HEK293 (cell line): ENCODE results near the gene APOO.

Experiments used
- GLIS2 ChIP-seq: fragments of 450-650 bp; formaldehyde crosslinking; IDR thresholded peaks from 2 replicates; pipeline ENCODE4 v1.5.1; 2016; ENCODE audit warnings: missing biosample characterization, missing genetic modification characterization
- IKZF3 ChIP-seq: fragments of 450-650 bp; IDR thresholded peaks from 2 replicates; pipeline ENCODE4 v1.5.0; 2018; ENCODE audit warnings: missing biosample characterization, mild to moderate bottlenecking, missing genetic modification characterization, moderate library complexity
- MZF1 ChIP-seq: fragments of 450-650 bp; formaldehyde crosslinking; IDR thresholded peaks from 2 replicates; pipeline ENCODE4 v1.5.1; 2017; ENCODE audit warnings: missing biosample characterization, missing genetic modification characterization, borderline replicate concordance
- OSR2 ChIP-seq: fragments of 450-650 bp; formaldehyde crosslinking; IDR thresholded peaks from 2 replicates; pipeline ENCODE4 v1.5.1; 2016; ENCODE audit warnings: missing biosample characterization, missing genetic modification characterization
- ZBTB17 ChIP-seq: fragments of 450-650 bp; formaldehyde crosslinking; IDR thresholded peaks from 2 replicates; pipeline ENCODE4 v1.5.1; 2016; ENCODE audit warnings: missing biosample characterization, missing genetic modification characterization
- ZNF132 ChIP-seq: fragments of 450-650 bp; formaldehyde crosslinking; IDR thresholded peaks from 2 replicates; pipeline ENCODE4 v1.5.1; 2017; ENCODE audit warnings: missing biosample characterization, missing genetic modification characterization, borderline replicate concordance
- ZNF184 ChIP-seq: fragments of 450-650 bp; IDR thresholded peaks from 2 replicates; pipeline ENCODE4 v1.5.1; 2018; ENCODE audit warnings: missing biosample characterization, mild to moderate bottlenecking, missing genetic modification characterization
- ZNF23 ChIP-seq: fragments of 450-650 bp; formaldehyde crosslinking; IDR thresholded peaks from 2 replicates; pipeline ENCODE4 v1.5.1; 2016; ENCODE audit warnings: missing biosample characterization, missing genetic modification characterization, borderline replicate concordance
- ZNF394 ChIP-seq: fragments of 450-650 bp; formaldehyde crosslinking; IDR thresholded peaks from 2 replicates; pipeline ENCODE4 v1.5.1; 2016; ENCODE audit warnings: missing biosample characterization, missing genetic modification characterization, mild to moderate bottlenecking, moderate library complexity, borderline replicate concordance
- ZNF561 ChIP-seq: fragments of 450-650 bp; IDR thresholded peaks from 2 replicates; pipeline ENCODE4 v1.5.1; 2018; ENCODE audit warnings: missing biosample characterization, missing genetic modification characterization, borderline replicate concordance
- ZNF596 ChIP-seq: fragments of 450-650 bp; IDR thresholded peaks from 2 replicates; pipeline ENCODE4 v1.5.0; 2018; ENCODE audit warnings: missing biosample characterization, mild to moderate bottlenecking, missing genetic modification characterization, moderate library complexity
- ZNF629 ChIP-seq: fragments of 450-650 bp; formaldehyde crosslinking; IDR thresholded peaks from 2 replicates; pipeline ENCODE4 v1.5.1; 2017; ENCODE audit warnings: missing biosample characterization, missing genetic modification characterization
- ZNF747 ChIP-seq: fragments of 450-650 bp; formaldehyde crosslinking; IDR thresholded peaks from 2 replicates; pipeline ENCODE4 v1.5.1; 2016; ENCODE audit warnings: missing biosample characterization, missing genetic modification characterization
- ZSCAN30 ChIP-seq: fragments of 450-650 bp; IDR thresholded peaks from 2 replicates; pipeline ENCODE4 v1.5.1; 2018; ENCODE audit warnings: missing biosample characterization, mild to moderate bottlenecking, missing genetic modification characterization, moderate library complexity
- ZXDB ChIP-seq: fragments of 450-650 bp; formaldehyde crosslinking; IDR thresholded peaks from 2 replicates; pipeline ENCODE4 v1.5.1; 2016; ENCODE audit warnings: missing biosample characterization, missing genetic modification characterization
- TF ChIP-seq, protein P1 (sequence below): fragments of 450-650 bp; formaldehyde crosslinking; IDR thresholded peaks from 2 replicates; pipeline ENCODE4 v1.5.1; 2017; ENCODE audit warnings: missing biosample characterization, missing genetic modification characterization
- TF ChIP-seq, protein P2 (sequence below): fragments of 450-650 bp; formaldehyde crosslinking; IDR thresholded peaks from 2 replicates; pipeline ENCODE4 v1.5.1; 2016; ENCODE audit warnings: missing biosample characterization, missing genetic modification characterization
- TF ChIP-seq, protein P3 (sequence below): fragments of 450-650 bp; IDR thresholded peaks from 2 replicates; pipeline ENCODE4 v1.5.1; 2018; ENCODE audit warnings: missing biosample characterization, missing genetic modification characterization
- TF ChIP-seq, protein P4 (sequence below): fragments of 450-650 bp; formaldehyde crosslinking; IDR thresholded peaks from 2 replicates; pipeline ENCODE4 v1.5.1; 2016; ENCODE audit warnings: missing biosample characterization, missing genetic modification characterization
- TF ChIP-seq, protein P5 (sequence below): fragments of 450-650 bp; formaldehyde crosslinking; IDR thresholded peaks from 2 replicates; pipeline ENCODE4 v1.5.1; 2017; ENCODE audit warnings: missing biosample characterization, mild to moderate bottlenecking, missing genetic modification characterization, moderate library complexity
- TF ChIP-seq, protein P6 (sequence below): fragments of 450-650 bp; formaldehyde crosslinking; IDR thresholded peaks from 2 replicates; pipeline ENCODE4 v1.5.1; 2016; ENCODE audit warnings: missing biosample characterization, missing genetic modification characterization

Gene APOO

DNA sequence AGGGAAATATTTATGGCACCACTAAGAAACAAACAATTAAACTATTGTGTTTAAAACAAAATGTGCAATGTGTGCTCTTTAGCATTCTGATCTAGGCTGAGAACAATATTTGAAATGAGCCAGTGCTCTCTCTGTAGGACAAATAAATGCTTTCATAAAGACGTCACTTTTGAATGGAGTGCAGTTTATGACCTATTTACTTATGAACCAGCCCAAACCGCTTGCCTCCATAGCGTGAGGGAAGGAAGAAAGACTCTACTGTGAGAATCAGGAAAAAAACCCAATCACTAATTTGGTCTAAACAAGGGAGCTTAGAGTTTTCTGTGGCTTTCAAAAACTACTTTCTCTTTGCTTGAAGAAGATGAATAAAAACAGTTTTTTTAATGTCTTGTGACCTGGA lies 85.3 kb downstream of the APOO start (continued):
- TF ChIP-seq, protein P1, sequence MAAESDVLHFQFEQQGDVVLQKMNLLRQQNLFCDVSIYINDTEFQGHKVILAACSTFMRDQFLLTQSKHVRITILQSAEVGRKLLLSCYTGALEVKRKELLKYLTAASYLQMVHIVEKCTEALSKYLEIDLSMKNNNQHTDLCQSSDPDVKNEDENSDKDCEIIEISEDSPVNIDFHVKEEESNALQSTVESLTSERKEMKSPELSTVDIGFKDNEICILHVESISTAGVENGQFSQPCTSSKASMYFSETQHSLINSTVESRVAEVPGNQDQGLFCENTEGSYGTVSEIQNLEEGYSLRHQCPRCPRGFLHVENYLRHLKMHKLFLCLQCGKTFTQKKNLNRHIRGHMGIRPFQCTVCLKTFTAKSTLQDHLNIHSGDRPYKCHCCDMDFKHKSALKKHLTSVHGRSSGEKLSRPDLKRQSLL (tag by site-specific recombination): no peak
- TF ChIP-seq, protein P2, sequence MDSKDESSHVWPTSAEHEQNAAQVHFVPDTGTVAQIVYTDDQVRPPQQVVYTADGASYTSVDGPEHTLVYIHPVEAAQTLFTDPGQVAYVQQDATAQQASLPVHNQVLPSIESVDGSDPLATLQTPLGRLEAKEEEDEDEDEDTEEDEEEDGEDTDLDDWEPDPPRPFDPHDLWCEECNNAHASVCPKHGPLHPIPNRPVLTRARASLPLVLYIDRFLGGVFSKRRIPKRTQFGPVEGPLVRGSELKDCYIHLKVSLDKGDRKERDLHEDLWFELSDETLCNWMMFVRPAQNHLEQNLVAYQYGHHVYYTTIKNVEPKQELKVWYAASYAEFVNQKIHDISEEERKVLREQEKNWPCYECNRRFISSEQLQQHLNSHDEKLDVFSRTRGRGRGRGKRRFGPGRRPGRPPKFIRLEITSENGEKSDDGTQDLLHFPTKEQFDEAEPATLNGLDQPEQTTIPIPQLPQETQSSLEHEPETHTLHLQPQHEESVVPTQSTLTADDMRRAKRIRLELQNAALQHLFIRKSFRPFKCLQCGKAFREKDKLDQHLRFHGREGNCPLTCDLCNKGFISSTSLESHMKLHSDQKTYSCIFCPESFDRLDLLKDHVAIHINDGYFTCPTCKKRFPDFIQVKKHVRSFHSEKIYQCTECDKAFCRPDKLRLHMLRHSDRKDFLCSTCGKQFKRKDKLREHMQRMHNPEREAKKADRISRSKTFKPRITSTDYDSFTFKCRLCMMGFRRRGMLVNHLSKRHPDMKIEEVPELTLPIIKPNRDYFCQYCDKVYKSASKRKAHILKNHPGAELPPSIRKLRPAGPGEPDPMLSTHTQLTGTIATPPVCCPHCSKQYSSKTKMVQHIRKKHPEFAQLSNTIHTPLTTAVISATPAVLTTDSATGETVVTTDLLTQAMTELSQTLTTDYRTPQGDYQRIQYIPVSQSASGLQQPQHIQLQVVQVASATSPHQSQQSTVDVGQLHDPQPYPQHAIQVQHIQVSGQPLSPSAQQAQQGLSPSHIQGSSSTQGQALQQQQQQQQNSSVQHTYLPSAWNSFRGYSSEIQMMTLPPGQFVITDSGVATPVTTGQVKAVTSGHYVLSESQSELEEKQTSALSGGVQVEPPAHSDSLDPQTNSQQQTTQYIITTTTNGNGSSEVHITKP (tag by site-specific recombination): peak; percentile 48; the same call in 1 of the 2 replicates
- TF ChIP-seq ZSCAN30 (tag by site-specific recombination): no peak; the same call in 1 of the 2 replicates
- no peak for TF ChIP-seq GLIS2 (tag by site-specific recombination)
- TF ChIP-seq ZNF561 (tag by site-specific recombination): peak; percentile 45; the same call in 1 of the 2 replicates
- TF ChIP-seq ZNF596 (tag by site-specific recombination): 0 out of 2 replicates have a peak, but pooled peaks have one; percentile 14
- TF ChIP-seq ZNF132 (tag by site-specific recombination): no peak
- TF ChIP-seq, protein P3, sequence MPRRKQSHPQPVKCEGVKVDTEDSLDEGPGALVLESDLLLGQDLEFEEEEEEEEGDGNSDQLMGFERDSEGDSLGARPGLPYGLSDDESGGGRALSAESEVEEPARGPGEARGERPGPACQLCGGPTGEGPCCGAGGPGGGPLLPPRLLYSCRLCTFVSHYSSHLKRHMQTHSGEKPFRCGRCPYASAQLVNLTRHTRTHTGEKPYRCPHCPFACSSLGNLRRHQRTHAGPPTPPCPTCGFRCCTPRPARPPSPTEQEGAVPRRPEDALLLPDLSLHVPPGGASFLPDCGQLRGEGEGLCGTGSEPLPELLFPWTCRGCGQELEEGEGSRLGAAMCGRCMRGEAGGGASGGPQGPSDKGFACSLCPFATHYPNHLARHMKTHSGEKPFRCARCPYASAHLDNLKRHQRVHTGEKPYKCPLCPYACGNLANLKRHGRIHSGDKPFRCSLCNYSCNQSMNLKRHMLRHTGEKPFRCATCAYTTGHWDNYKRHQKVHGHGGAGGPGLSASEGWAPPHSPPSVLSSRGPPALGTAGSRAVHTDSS (tag by site-specific recombination): no peak
- 0 out of 2 replicates have a peak, but pooled peaks have one; percentile 44 for TF ChIP-seq ZXDB (tag by site-specific recombination)
- TF ChIP-seq ZNF747 (tag by site-specific recombination): no peak
- TF ChIP-seq OSR2 (tag by site-specific recombination): no peak
- no peak for TF ChIP-seq MZF1
- TF ChIP-seq ZNF184 (tag by site-specific recombination): no peak
- peak; percentile 65; the same call in 1 of the 2 replicates for TF ChIP-seq IKZF3
- TF ChIP-seq ZBTB17 (tag by site-specific recombination): peak; percentile 47; the same call in 1 of the 2 replicates
- TF ChIP-seq ZNF629 (tag by site-specific recombination): peak; percentile 94
- TF ChIP-seq, protein P4, sequence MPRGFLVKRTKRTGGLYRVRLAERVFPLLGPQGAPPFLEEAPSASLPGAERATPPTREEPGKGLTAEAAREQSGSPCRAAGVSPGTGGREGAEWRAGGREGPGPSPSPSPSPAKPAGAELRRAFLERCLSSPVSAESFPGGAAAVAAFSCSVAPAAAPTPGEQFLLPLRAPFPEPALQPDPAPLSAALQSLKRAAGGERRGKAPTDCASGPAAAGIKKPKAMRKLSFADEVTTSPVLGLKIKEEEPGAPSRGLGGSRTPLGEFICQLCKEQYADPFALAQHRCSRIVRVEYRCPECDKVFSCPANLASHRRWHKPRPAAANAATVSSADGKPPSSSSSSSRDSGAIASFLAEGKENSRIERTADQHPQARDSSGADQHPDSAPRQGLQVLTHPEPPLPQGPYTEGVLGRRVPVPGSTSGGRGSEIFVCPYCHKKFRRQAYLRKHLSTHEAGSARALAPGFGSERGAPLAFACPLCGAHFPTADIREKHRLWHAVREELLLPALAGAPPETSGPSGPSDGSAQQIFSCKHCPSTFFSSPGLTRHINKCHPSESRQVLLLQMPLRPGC (tag by site-specific recombination): no peak
- TF ChIP-seq ZNF23 (tag by site-specific recombination): no peak
- TF ChIP-seq ZNF394 (tag by site-specific recombination): peak; percentile 11; the same call in 1 of the 2 replicates
- TF ChIP-seq, protein P5, sequence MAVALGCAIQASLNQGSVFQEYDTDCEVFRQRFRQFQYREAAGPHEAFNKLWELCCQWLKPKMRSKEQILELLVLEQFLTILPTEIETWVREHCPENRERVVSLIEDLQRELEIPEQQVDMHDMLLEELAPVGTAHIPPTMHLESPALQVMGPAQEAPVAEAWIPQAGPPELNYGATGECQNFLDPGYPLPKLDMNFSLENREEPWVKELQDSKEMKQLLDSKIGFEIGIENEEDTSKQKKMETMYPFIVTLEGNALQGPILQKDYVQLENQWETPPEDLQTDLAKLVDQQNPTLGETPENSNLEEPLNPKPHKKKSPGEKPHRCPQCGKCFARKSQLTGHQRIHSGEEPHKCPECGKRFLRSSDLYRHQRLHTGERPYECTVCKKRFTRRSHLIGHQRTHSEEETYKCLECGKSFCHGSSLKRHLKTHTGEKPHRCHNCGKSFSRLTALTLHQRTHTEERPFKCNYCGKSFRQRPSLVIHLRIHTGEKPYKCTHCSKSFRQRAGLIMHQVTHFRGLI (tag by site-specific recombination): peak; percentile 71
- TF ChIP-seq, protein P6, sequence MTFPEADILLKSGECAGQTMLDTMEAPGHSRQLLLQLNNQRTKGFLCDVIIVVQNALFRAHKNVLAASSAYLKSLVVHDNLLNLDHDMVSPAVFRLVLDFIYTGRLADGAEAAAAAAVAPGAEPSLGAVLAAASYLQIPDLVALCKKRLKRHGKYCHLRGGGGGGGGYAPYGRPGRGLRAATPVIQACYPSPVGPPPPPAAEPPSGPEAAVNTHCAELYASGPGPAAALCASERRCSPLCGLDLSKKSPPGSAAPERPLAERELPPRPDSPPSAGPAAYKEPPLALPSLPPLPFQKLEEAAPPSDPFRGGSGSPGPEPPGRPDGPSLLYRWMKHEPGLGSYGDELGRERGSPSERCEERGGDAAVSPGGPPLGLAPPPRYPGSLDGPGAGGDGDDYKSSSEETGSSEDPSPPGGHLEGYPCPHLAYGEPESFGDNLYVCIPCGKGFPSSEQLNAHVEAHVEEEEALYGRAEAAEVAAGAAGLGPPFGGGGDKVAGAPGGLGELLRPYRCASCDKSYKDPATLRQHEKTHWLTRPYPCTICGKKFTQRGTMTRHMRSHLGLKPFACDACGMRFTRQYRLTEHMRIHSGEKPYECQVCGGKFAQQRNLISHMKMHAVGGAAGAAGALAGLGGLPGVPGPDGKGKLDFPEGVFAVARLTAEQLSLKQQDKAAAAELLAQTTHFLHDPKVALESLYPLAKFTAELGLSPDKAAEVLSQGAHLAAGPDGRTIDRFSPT: 0 out of 2 replicates have a peak, but pooled peaks have one; percentile 33
